NCI-H1105 treated with DMSO at 0.1 percent for 48 hours (cell line): ENCODE measurements around the gene TMEM82.

ENCODE experiments used
- DNase-seq: peaks from one replicate; lab custom pipeline; 2025; lab: John Stamatoyannopoulos, UW

TMEM82 gene

GRCh38 chr1:15786581-15786980 is 44.3 kb downstream of the TMEM82 start:
- DNase-seq: no peak

- DNase-seq: no peak
Observed at GRCh38 chr1:15788624-15789301, 46.5 kb downstream of the TMEM82 start.

GRCh38 chr1:15796086-15796462 is 53.8 kb downstream of the TMEM82 start:
- DNase-seq: no peak
